Lung (tissue), 12 donors: ENCODE measurements around the gene SIPA1. TPM values are rescaled to one million over a fixed set of nuclear protein-coding genes. Genes with fewer than 3 reads are reported as not detected.

ENCODE experiments used
- ATAC-seq: fragments of 200-7000 bp; cut with Tn5 transposase; one replicate; pipeline ENCODE4 v1.9.1; 2020; ENCODE audit warnings: moderate number of reproducible peaks; ENCODE audit not compliant: insufficient read depth, low FRiP score
- DNase-seq, 3 donors: peaks; one replicate each; pipeline ENCODE4 v3.0.0-alpha.2; 2013 to 2017
- H3K27ac ChIP-seq, 2 donors: one replicate each; pipeline ENCODE4 v1.5.1; 2013; ENCODE audit warnings: mild to moderate bottlenecking in 2 of 2, moderate library complexity in 2 of 2, control low read depth in 1 of 2, inconsistent platforms in 1 of 2, low read depth in 1 of 2, low read length in 1 of 2
- H3K27me3 ChIP-seq, 3 donors: one replicate each; pipeline ENCODE4 v1.5.1; 2013; ENCODE audit warnings: low read length in 2 of 3; ENCODE audit not compliant: control insufficient read depth in 3 of 3, insufficient read depth in 3 of 3
- H3K36me3 ChIP-seq, 4 donors: one replicate each; pipeline ENCODE4 v1.5.1; 2013; ENCODE audit warnings: low read length in 4 of 4, mild to moderate bottlenecking in 1 of 4, moderate library complexity in 1 of 4; ENCODE audit not compliant: control insufficient read depth in 4 of 4, insufficient read depth in 4 of 4
- H3K4me1 ChIP-seq, 5 donors: one replicate each; pipeline ENCODE4 v1.5.1; 2013; ENCODE audit warnings: low read length in 5 of 5, mild to moderate bottlenecking in 2 of 5, moderate library complexity in 1 of 5; ENCODE audit not compliant: control insufficient read depth in 5 of 5, insufficient read depth in 5 of 5
- H3K4me3 ChIP-seq: one replicate; pipeline ENCODE4 v1.5.1; 2013; ENCODE audit warnings: mild to moderate bottlenecking, control low read depth, moderate library complexity
- H3K9ac ChIP-seq, 2 donors: one replicate each; pipeline ENCODE4 v1.5.1; 2013; ENCODE audit warnings: low read length in 2 of 2, control low read depth in 1 of 2; ENCODE audit not compliant: insufficient read depth in 1 of 2
- H3K9me3 ChIP-seq, 4 donors: one replicate each; pipeline ENCODE4 v1.5.1; 2013; ENCODE audit warnings: low read length in 3 of 4, mild to moderate bottlenecking in 1 of 4, moderate library complexity in 1 of 4; ENCODE audit not compliant: control insufficient read depth in 4 of 4, insufficient read depth in 3 of 4
- WGBS, 2 donors: extraction: QIAGEN DNeasy Blood & Tissue Kit; methylation state at CpG; one replicate each; pipeline ENCODE4 v1.1.7; 2013; 5-methylcytosine and 5-hydroxymethylcytosine counted together
- polyA plus RNA-seq, 2 donors: library from polyadenylated mRNA; stranded (reverse); fragments of 200-250 nt; gene quantifications; one replicate each; pipeline ENCODE4 v1.2.1, GENCODE V29; 2013
- total RNA-seq, 2 donors: library from RNA; depleted of rRNA in 1 of 2; stranded (reverse); fragments of >200 nt in 1 of 2; gene quantifications; one replicate each; pipeline ENCODE4 v1.2.1, GENCODE V29; 2014 to 2021
- TF ChIP-seq, protein P1 (sequence below): IDR thresholded peaks from 2 replicates; pipeline ENCODE4 v1.5.1; 2012; ENCODE audit warnings: mild to moderate bottlenecking; ENCODE audit errors: control extremely low read depth, extremely low read depth
- donor health status: control.
- donor health status: control.
- donor health status: Bipolar disorder and iron deficiency.
- donor health status: healthy.
- donor health status: DM: yes; HTN: yes; CAD: no.

The SIPA1 gene
- total and polyA plus RNA-seq, 4 donors = 39.7 to 102 (median 82.8) TPM

GRCh38 chr11:65639623-65640482 lies 2.0 kb downstream of the SIPA1 start:
- peaks cover 0 to 24% (median 3%) of the 10 kb centered on the region in 5 donors for H3K4me1 ChIP-seq
- 15 to 43% methylated on average over 8 of the region's 8 CpGs for WGBS, 2 donors
- no peaks in the 10 kb centered on the region for H3K9me3 ChIP-seq
- TF ChIP-seq, protein P1, sequence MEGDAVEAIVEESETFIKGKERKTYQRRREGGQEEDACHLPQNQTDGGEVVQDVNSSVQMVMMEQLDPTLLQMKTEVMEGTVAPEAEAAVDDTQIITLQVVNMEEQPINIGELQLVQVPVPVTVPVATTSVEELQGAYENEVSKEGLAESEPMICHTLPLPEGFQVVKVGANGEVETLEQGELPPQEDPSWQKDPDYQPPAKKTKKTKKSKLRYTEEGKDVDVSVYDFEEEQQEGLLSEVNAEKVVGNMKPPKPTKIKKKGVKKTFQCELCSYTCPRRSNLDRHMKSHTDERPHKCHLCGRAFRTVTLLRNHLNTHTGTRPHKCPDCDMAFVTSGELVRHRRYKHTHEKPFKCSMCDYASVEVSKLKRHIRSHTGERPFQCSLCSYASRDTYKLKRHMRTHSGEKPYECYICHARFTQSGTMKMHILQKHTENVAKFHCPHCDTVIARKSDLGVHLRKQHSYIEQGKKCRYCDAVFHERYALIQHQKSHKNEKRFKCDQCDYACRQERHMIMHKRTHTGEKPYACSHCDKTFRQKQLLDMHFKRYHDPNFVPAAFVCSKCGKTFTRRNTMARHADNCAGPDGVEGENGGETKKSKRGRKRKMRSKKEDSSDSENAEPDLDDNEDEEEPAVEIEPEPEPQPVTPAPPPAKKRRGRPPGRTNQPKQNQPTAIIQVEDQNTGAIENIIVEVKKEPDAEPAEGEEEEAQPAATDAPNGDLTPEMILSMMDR = no peak
- peaks cover 0 to 49% (median 9%) of the 10 kb centered on the region in 4 donors for H3K36me3 ChIP-seq
- no peak for ATAC-seq
- H3K9ac ChIP-seq = no peak overlapping the region
- DNase-seq = peak in 2 of 3 donors; percentile 26 to 47
- peak overlapping the region; percentile 67 to 92 for H3K27ac ChIP-seq
- no peak overlapping the region for H3K4me3 ChIP-seq
- no peaks in the 10 kb centered on the region for H3K27me3 ChIP-seq

GRCh38 chr11:65640483-65641296 lies 2.8 kb downstream of the SIPA1 start:
- TF ChIP-seq, protein P1 = no peak
- peaks cover 0 to 49% (median 5%) of the 10 kb centered on the region in 4 donors for H3K36me3 ChIP-seq
- H3K4me3 ChIP-seq = peak overlapping the region; percentile 11
- ATAC-seq = peak; percentile 10
- peaks cover 0 to 24% (median 3%) of the 10 kb centered on the region in 5 donors for H3K4me1 ChIP-seq
- WGBS, 2 donors = 20 to 43% methylated on average over 32 to 35 of the region's 35 CpGs
- DNase-seq = peak in 1 of 3 donors; percentile 47
- H3K9me3 ChIP-seq = no peaks in the 10 kb centered on the region
- peak overlapping the region; percentile 67 to 92 for H3K27ac ChIP-seq
- H3K27me3 ChIP-seq = no peaks in the 10 kb centered on the region
- no peak overlapping the region for H3K9ac ChIP-seq

- ATAC-seq (no peak), DNase-seq (no peak)
- H3K27me3 ChIP-seq = no peaks in the 10 kb centered on the region
- peaks cover 0 to 49% (median 3%) of the 10 kb centered on the region in 4 donors for H3K36me3 ChIP-seq
- H3K27ac ChIP-seq = peak overlapping the region in 1 of 2 donors; percentile 92
- peaks cover 0 to 24% (median 3%) of the 10 kb centered on the region in 5 donors for H3K4me1 ChIP-seq
- TF ChIP-seq, protein P1 = no peak
- 44 to 59% methylated on average over 16 of the region's 16 CpGs for WGBS, 2 donors
- no peak overlapping the region for H3K4me3 ChIP-seq
- no peaks in the 10 kb centered on the region for H3K9me3 ChIP-seq
- no peak overlapping the region for H3K9ac ChIP-seq
Observed at GRCh38 chr11:65641297-65642013, 3.6 kb downstream of the SIPA1 start.
